Astrocyte of the spinal cord (primary cell): ENCODE data around the gene STXBP5.
"Not testable (repeated sequence)": the region's sequence is repeated elsewhere in the genome, so short reads cannot be mapped to it uniquely, and the experiment has no call there.

Experiments
- DNase-seq: peaks from one replicate; pipeline ENCODE4 v3.0.0; 2011; ENCODE audit warnings: low read depth, low spot score
- H3K4me3 ChIP-seq: 2 replicates; pipeline ENCODE4 v1.5.1; 2011; ENCODE audit warnings: low read depth, mild to moderate bottlenecking, low read length, moderate library complexity
- in situ Hi-C: cut with HindIII; loops from 2 replicates; pipeline ENCODE4 v1.10.0; 2017; ENCODE audit warnings: low sequenced_read_pairs
- TF ChIP-seq, protein P1 (sequence below): IDR thresholded peaks from 2 replicates; pipeline ENCODE4 v1.5.1; 2012; ENCODE audit warnings: low read depth, mild to moderate bottlenecking, low read length, inconsistent platforms

The STXBP5 gene

DNA sequence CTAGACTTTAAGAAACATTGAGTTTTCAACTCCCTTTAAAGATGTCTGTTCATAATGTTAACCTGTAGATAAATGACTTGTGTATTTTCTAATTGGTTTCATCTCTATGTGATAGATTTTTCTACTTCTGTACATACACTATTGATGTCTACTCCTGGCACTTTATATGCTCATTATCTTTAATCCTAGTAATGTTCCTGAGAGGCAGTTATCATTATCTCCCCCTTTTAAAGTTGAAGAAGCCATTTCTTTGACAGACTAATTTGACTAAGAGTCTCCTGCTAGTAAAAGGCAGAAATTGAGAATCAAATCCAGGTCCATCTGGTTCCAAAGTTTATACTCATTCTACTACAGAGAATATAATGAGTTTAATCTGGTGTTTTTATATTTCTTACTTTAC is 167.1 kb downstream of the STXBP5 start:
- in situ Hi-C loops: no loop called here
- TF ChIP-seq, protein P1, sequence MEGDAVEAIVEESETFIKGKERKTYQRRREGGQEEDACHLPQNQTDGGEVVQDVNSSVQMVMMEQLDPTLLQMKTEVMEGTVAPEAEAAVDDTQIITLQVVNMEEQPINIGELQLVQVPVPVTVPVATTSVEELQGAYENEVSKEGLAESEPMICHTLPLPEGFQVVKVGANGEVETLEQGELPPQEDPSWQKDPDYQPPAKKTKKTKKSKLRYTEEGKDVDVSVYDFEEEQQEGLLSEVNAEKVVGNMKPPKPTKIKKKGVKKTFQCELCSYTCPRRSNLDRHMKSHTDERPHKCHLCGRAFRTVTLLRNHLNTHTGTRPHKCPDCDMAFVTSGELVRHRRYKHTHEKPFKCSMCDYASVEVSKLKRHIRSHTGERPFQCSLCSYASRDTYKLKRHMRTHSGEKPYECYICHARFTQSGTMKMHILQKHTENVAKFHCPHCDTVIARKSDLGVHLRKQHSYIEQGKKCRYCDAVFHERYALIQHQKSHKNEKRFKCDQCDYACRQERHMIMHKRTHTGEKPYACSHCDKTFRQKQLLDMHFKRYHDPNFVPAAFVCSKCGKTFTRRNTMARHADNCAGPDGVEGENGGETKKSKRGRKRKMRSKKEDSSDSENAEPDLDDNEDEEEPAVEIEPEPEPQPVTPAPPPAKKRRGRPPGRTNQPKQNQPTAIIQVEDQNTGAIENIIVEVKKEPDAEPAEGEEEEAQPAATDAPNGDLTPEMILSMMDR: no peak
- no peak for DNase-seq
- H3K4me3 ChIP-seq: no peak overlapping the region

DNA sequence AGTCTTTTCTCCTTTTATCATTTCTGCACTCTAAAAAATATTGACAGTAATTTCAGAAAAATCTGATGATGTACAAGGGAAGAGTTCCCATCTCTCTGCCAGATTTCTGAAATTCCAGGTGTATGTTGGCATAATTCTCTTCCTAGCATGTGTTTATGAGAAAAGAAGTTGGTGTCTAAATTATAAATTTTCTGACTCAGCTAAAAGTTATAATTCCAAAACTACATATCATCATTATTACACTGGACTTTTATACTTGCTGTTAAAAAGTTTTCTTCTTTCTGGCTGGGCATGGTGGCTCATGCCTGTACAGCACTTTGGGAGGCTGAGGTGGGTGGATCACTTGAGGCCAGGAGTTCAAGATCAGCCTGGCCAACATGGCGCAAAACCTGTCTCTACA is 168.6 kb downstream of the STXBP5 start:
- TF ChIP-seq, protein P1: no peak
- in situ Hi-C loops: no loop called here
- H3K4me3 ChIP-seq: no peak overlapping the region
- DNase-seq: no peak

DNA sequence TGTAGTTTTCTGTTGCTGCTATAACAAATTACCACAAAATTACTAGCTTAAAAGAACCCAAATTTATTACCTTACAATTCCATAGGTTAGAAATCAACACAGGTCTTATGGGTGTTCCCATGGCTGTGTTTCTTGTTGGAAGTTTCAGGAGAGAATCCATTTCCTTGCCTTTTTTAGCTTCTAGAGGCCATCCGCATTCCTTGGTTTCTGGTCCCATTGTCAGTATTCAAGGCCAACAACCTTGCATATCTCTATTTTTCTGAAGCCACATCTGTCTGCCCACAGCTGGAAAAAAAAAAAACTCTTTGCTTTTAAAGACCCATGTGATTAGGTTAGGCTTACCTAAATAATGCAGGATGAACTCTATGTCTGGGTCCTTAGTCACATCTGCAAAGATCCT is 174.6 kb downstream of the STXBP5 start:
- in situ Hi-C loops: no loop called here
- TF ChIP-seq, protein P1: no peak
- no peak for DNase-seq
- H3K4me3 ChIP-seq: no peak overlapping the region

DNA sequence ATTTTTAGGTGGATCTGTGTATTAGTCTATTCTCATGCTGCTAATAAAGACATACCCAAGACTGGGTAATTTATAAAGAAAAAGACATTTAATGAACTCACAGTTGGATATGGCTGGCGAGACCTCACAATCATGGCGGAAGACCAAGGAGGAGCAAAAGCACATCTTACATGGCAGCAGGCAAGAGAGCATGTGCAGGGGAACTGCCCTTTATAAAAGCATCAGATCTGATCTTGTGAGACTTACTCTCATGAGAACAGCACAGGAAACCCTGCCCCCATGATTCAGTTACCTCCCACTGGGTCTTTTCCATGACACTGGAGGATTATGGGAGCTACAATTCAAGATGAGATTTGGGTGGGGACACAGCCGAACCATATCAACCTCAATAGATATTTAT is 176.6 kb downstream of the STXBP5 start:
- DNase-seq, H3K4me3 ChIP-seq, in situ Hi-C loops: not testable (repeated sequence)

DNA sequence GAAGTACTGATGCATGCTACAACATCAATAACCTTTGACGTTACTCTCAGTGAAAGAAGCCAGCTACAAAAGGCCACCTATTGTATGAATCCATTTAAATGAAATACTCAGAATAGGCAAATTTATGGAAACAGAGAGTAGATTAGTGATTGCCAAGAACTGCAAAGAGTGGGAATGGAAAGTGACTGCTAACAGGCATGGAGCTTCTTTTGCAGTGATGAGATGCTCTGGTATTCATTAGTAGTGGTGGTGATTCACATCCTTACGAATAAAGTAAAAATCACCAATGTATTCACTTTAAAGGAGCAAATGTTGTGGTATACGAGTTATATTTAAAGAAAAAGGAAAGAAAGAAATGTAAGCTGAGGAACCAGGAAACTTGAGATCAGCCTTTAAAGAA is 177.5 kb downstream of the STXBP5 start:
- peak; percentile 41 for DNase-seq

DNA sequence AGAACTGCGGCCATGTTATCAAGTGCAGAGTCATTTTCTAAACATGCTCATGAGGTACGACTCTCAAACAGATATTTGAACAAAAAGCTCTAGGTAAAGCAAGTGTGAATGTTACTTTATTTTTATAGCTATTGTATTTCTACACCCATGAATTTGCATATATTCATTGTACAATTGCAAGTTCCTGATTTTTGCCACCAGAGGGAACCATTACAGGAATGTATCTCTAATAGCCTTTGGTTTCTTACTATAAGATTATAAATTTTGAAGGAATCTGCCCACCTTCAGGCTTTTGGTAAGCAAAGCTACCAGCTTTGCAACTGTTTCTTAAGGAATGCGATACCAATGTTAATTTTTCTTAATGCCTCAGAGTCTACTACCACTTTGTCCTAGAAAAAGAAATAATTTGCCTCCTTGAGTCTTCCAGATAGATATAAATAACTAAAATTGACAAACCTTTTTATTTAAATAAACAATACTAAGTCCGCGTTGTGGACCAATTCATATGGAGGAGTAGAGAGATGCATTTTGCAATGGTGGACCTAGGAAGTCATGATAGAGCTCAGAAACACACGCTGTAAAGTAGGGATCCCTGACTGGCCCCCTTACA is 178.8 kb downstream of the STXBP5 start:
- no peak overlapping the region for H3K4me3 ChIP-seq
- DNase-seq: peak; percentile 49
- in situ Hi-C loops: no loop called here
- TF ChIP-seq, protein P1: peak; percentile 61

More for the DNA sequence above, 177.5 kb downstream of the STXBP5 start:
- TF ChIP-seq, protein P1: no peak
- in situ Hi-C loops: no loop called here
- no peak overlapping the region for H3K4me3 ChIP-seq

DNA sequence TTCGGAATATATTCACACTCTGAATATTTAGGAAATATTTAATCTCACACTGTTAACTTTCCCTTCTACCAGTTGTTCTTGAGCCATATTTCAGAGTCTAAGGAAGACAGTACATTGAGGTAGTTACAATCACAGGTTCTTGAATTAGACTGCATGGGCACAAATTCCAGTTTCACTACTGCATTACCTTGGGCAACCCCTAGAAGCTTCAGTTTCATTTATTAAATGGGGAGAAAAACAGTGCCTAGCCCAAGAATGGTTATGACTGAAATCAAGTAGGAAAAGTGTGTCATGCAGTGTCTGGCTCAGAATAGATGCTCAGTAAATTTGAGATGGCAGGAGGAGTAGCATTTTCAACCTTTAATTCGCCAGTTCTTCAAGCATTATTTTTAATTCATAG is 179.8 kb downstream of the STXBP5 start:
- in situ Hi-C loops: no loop called here
- no peak overlapping the region for H3K4me3 ChIP-seq
- no peak for DNase-seq
- TF ChIP-seq, protein P1: no peak
